H1 (cell line): ENCODE data around the gene USP24. TPM values are rescaled to one million over a fixed set of nuclear protein-coding genes. Genes with fewer than 3 reads are reported as not detected.

ENCODE experiments used
- CTCF ChIA-PET: fragments of 300-600 bp; sonication (Branson Sonifier 250); formaldehyde crosslinking; loops from one replicate; lab custom pipeline; 2021; ENCODE audit not compliant: partially characterized antibody; lab: Charles Lee
- POLR2A ChIA-PET: fragments of 300-600 bp; sonication (Branson Sonifier 250); formaldehyde crosslinking; loops from one replicate; lab custom pipeline; 2021; ENCODE audit warnings: inconsistent platforms; ENCODE audit not compliant: partially characterized antibody; lab: Charles Lee
- DNase-seq, 2 experiments: peaks; one replicate each; pipeline versions ENCODE4 v3.0.0 to v3.0.0-alpha.2; 2010 to 2022; ENCODE audit warnings: low spot score in 2 of 2, low read depth in 1 of 2, mixed read lengths in 1 of 2
- FAIRE-seq: peaks from 2 replicates; lab custom pipeline; 2011; peaks lifted over from hg19 to GRCh38; lab: Jason Lieb, UNC
- H2AFZ ChIP-seq: 2 replicates; pipeline ENCODE4 v1.8.1; 2012; ENCODE audit warnings: low read length, inconsistent platforms
- H2AK5ac ChIP-seq: 2 replicates; pipeline ENCODE4 v1.6.1; 2013; ENCODE audit warnings: low read depth, low read length
- H2BK120ac ChIP-seq: replicated peaks from 2 replicates; pipeline ENCODE3; 2013; ENCODE audit warnings: low read depth, low read length, inconsistent platforms
- H2BK12ac ChIP-seq: 2 replicates; pipeline ENCODE4 v1.6.1; 2013; ENCODE audit warnings: low read depth, low read length
- H2BK15ac ChIP-seq: 2 replicates; pipeline ENCODE4 v1.6.1; 2013; ENCODE audit warnings: low read length
- H2BK20ac ChIP-seq: 2 replicates; pipeline ENCODE4 v1.6.1; 2013; ENCODE audit warnings: low read length
- H2BK5ac ChIP-seq: 2 replicates; pipeline ENCODE4 v1.6.1; 2013; ENCODE audit warnings: low read depth, low read length
- H3K14ac ChIP-seq: 2 replicates; pipeline ENCODE4 v1.6.1; 2013; ENCODE audit warnings: inconsistent platforms; ENCODE audit not compliant: insufficient read length
- H3K18ac ChIP-seq: 2 replicates; pipeline ENCODE4 v1.6.1; 2013; ENCODE audit warnings: low read length; ENCODE audit errors: extremely low read depth
- H3K23ac ChIP-seq: 2 replicates; pipeline ENCODE4 v1.6.1; 2013; ENCODE audit warnings: inconsistent platforms; ENCODE audit not compliant: insufficient read length
- H3K23me2 ChIP-seq: 2 replicates; pipeline ENCODE4 v1.6.1; 2013; ENCODE audit warnings: low read depth, low read length
- H3K27ac ChIP-seq: 2 replicates; pipeline ENCODE4 v1.6.1; 2011; ENCODE audit warnings: low read depth, low read length, inconsistent platforms
- H3K27me3 ChIP-seq, 4 experiments: replicated peaks in 1 of 4; 1 replicate in 1 of 4; 2 replicates in 3 of 4; pipeline versions ENCODE4 v1.6.1 to v1.8.1; 2011 to 2013; ENCODE audit warnings: low read length in 3 of 4, mild to moderate bottlenecking in 3 of 4, inconsistent platforms in 2 of 4, mixed read lengths in 2 of 4, moderate library complexity in 1 of 4; ENCODE audit not compliant: control insufficient read depth in 3 of 4, insufficient read depth in 3 of 4; ENCODE audit errors: extremely low read depth in 1 of 4
- H3K36me3 ChIP-seq, 4 experiments: 2 replicates each; pipeline versions ENCODE4 v1.6.1 to v1.8.1; 2011 to 2013; ENCODE audit warnings: mild to moderate bottlenecking in 4 of 4, low read length in 3 of 4, moderate library complexity in 2 of 4, control low read depth in 1 of 4, inconsistent platforms in 1 of 4; ENCODE audit not compliant: insufficient read depth in 4 of 4, control insufficient read depth in 2 of 4
- H3K4ac ChIP-seq: replicated peaks from 2 replicates; pipeline ENCODE3; 2013; ENCODE audit warnings: low read length, low read depth, mixed read lengths, inconsistent platforms; ENCODE audit not compliant: insufficient read length
- H3K4me1 ChIP-seq, 4 experiments: replicated peaks in 1 of 4; 1 replicate in 1 of 4; 2 replicates in 3 of 4; pipeline versions ENCODE4 v1.6.1 to v1.8.1; 2011 to 2013; ENCODE audit warnings: low read length in 3 of 4, inconsistent platforms in 2 of 4, mixed read lengths in 1 of 4; ENCODE audit not compliant: insufficient read depth in 4 of 4, control insufficient read depth in 3 of 4
- H3K4me2 ChIP-seq, 2 experiments: 2 replicates each; pipeline versions ENCODE4 v1.6.1 to v1.8.1; 2011 to 2013; ENCODE audit warnings: low read depth in 2 of 2, low read length in 2 of 2, control low read depth in 1 of 2, inconsistent platforms in 1 of 2, mild to moderate bottlenecking in 1 of 2; ENCODE audit not compliant: insufficient read depth in 1 of 2
- H3K4me3 ChIP-seq, 4 experiments: fragments of 200-600, 300-600 bp in 1 of 4; sonication (generic), shearing (Covaris generic), sonication (Bioruptor Twin) in 1 of 4; 2 replicates each; pipeline versions ENCODE4 v1.5.1 to v1.8.1; 2011 to 2016; ENCODE audit warnings: low read length in 4 of 4, low read depth in 3 of 4, control low read depth in 2 of 4, inconsistent platforms in 2 of 4, mild to moderate bottlenecking in 2 of 4, mixed read lengths in 1 of 4, moderate library complexity in 1 of 4; ENCODE audit not compliant: insufficient read depth in 2 of 4; ENCODE audit errors: extremely low read depth in 1 of 4
- H3K56ac ChIP-seq: replicated peaks from 2 replicates; pipeline ENCODE3; 2013; ENCODE audit warnings: low read depth, mild to moderate bottlenecking, mixed read lengths, low read length, inconsistent platforms; ENCODE audit not compliant: insufficient read length
- H3K79me1 ChIP-seq: 2 replicates; pipeline ENCODE4 v1.6.1; 2013; ENCODE audit warnings: low read depth, low read length, control low read depth
- H3K79me2 ChIP-seq, 2 experiments: 2 replicates each; pipeline versions ENCODE4 v1.6.1 to v1.8.1; 2012 to 2013; ENCODE audit warnings: low read length in 2 of 2, mild to moderate bottlenecking in 2 of 2, inconsistent platforms in 1 of 2; ENCODE audit not compliant: insufficient read depth in 2 of 2, control insufficient read depth in 1 of 2
- H3K9ac ChIP-seq, 4 experiments: replicated peaks in 1 of 4; 1 replicate in 1 of 4; 2 replicates in 3 of 4; pipeline versions ENCODE4 v1.6.1 to v1.8.1; 2011 to 2013; ENCODE audit warnings: low read depth in 3 of 4, low read length in 3 of 4, control low read depth in 2 of 4, mild to moderate bottlenecking in 2 of 4, moderate library complexity in 2 of 4, inconsistent platforms in 1 of 4; ENCODE audit errors: extremely low read depth in 1 of 4
- H3K9me3 ChIP-seq, 2 experiments: 2 replicates each; pipeline versions ENCODE4 v1.6.1 to v1.8.1; 2012 to 2013; ENCODE audit warnings: mild to moderate bottlenecking in 2 of 2, moderate library complexity in 2 of 2, control low read depth in 1 of 2, inconsistent platforms in 1 of 2, low read depth in 1 of 2, low read length in 1 of 2, mixed read lengths in 1 of 2; ENCODE audit not compliant: insufficient read depth in 2 of 2
- H4K20me1 ChIP-seq, 2 experiments: replicated peaks in 1 of 2; 2 replicates each; pipeline versions ENCODE3 to v1.8.1; 2011 to 2013; ENCODE audit warnings: inconsistent platforms in 2 of 2, low read length in 2 of 2, mild to moderate bottlenecking in 1 of 2; ENCODE audit not compliant: insufficient read depth in 2 of 2, control insufficient read depth in 1 of 2
- H4K5ac ChIP-seq: 2 replicates; pipeline ENCODE4 v1.6.1; 2013; ENCODE audit warnings: low read length, low read depth, mixed read lengths, inconsistent platforms; ENCODE audit not compliant: insufficient read length
- H4K8ac ChIP-seq: 2 replicates; pipeline ENCODE4 v1.8.0; 2013; ENCODE audit warnings: mild to moderate bottlenecking, moderate library complexity, low read length, inconsistent platforms; ENCODE audit not compliant: insufficient read depth; ENCODE audit errors: extremely low read depth
- H4K91ac ChIP-seq: replicated peaks from 2 replicates; pipeline ENCODE3; 2013; ENCODE audit warnings: low read length, mixed read lengths, inconsistent platforms; ENCODE audit not compliant: insufficient read length
- GTF2F1 ChIP-seq: IDR thresholded peaks from 2 replicates; pipeline ENCODE4 v1.6.1; 2012; ENCODE audit warnings: low read depth, low read length, improper control_type of control experiment, borderline replicate concordance
- PHF8 ChIP-seq: fragments of 200-600 bp; sonication (generic); conservative IDR thresholded peaks from 2 replicates; pipeline ENCODE4 v1.7.1; 2012; ENCODE audit warnings: low read depth, mild to moderate bottlenecking, inconsistent platforms, low read length, moderate library complexity
- POU5F1 ChIP-seq: IDR thresholded peaks from 2 replicates; pipeline ENCODE4 v1.6.1; 2011; ENCODE audit warnings: low read depth, mild to moderate bottlenecking, low read length, moderate library complexity
- SP1 ChIP-seq: IDR thresholded peaks from 2 replicates; pipeline ENCODE4 v1.6.1; 2011; ENCODE audit warnings: low read depth, low read length
- TBP ChIP-seq: IDR thresholded peaks from 2 replicates; pipeline ENCODE4 v1.6.1; 2011; ENCODE audit warnings: low read depth, low read length, improper control_type of control experiment
- TCF12 ChIP-seq: IDR thresholded peaks from 2 replicates; pipeline ENCODE4 v1.6.1; 2011; ENCODE audit warnings: low read depth, mild to moderate bottlenecking, low read length
- ZNF274 ChIP-seq: IDR thresholded peaks from 2 replicates; pipeline ENCODE4 v1.7.0; 2012; ENCODE audit warnings: low read length, borderline replicate concordance; ENCODE audit errors: extremely low read depth
- WGBS, 2 experiments: shearing (Covaris generic) in 1 of 2; methylation state at CpG; one replicate each; pipeline versions ENCODE4 v1.1.6 to v1.1.7; 2013 to 2015; ENCODE audit warnings: low lambda C conversion rate in 2 of 2, mixed read lengths in 2 of 2, inconsistent platforms in 1 of 2, low coverage in 1 of 2, missing lambda C conversion rate in 1 of 2; ENCODE audit not compliant: insufficient replicate concordance in 2 of 2, insufficient coverage in 1 of 2, insufficient read length in 1 of 2; ENCODE audit errors: extremely low coverage in 1 of 2, missing lambda C conversion rate in 1 of 2; 5-methylcytosine and 5-hydroxymethylcytosine counted together
- polyA plus RNA-seq, 7 experiments: library from polyadenylated mRNA; depleted of rRNA in 3 of 7; stranded (reverse) in 5 of 7; unstranded in 2 of 7; fragments of >200 nt in 5 of 7; fragments of 200-250 nt in 2 of 7; gene quantifications; 1 replicate in 5 of 7; 2 replicates in 1 of 7; 4 replicates in 1 of 7; pipeline versions ENCODE4 v1.2.1 to v1.2.3, GENCODE V29; 2011 to 2013; ENCODE audit warnings: missing spikeins in 2 of 7, mixed read lengths in 2 of 7
- total RNA-seq: library from RNA; stranded (reverse); fragmentation: NEBNext Ultra II Directional; extraction: Animal tissue kit (Norgen Biotek cat#: 25700); gene quantifications from 2 replicates; pipeline ENCODE4 v1.2.1, GENCODE V29; 2021
- TF ChIP-seq, protein P1 (sequence below): IDR thresholded peaks from 2 replicates; pipeline ENCODE4 v1.6.1; 2011; ENCODE audit warnings: low read depth, mild to moderate bottlenecking, low read length; ENCODE audit not compliant: insufficient read depth
- TF ChIP-seq, protein P2 (sequence below): IDR thresholded peaks from 2 replicates; pipeline ENCODE4 v1.6.1; 2011; ENCODE audit warnings: low read length, improper control_type of control experiment

Gene USP24
- total and polyA plus RNA-seq, 2 of the 8 experiments (the other 6 are each of a cell fraction or from before 2014, with no cell fraction given), result 11.1 to 34.6 TPM

GRCh38 chr1:55146781-55147180, 68.4 kb downstream of the USP24 start:
- Histone ChIP-seq H4K8ac (no peak overlapping the region), H3K27me3 (no peaks in the 10 kb centered on the region), H3K4me2 (no peak overlapping the region), H2AK5ac (no peak overlapping the region), H3K4me1 (no peaks in the 10 kb centered on the region), H2BK20ac (no peak overlapping the region), H2AFZ (no peak overlapping the region), H3K4ac (no peak overlapping the region), H2BK120ac (no peak overlapping the region), H3K4me3 (no peak overlapping the region), H3K23me2 (no peaks in the 10 kb centered on the region), H3K9ac (no peak overlapping the region), H2BK15ac (no peak overlapping the region), H3K27ac (no peak overlapping the region), H3K14ac (no peak overlapping the region), H3K79me1 (no peaks in the 10 kb centered on the region), H3K36me3 (peaks cover 0 to 43% (median 8%) of the 10 kb centered on the region in 4 experiments; a peak in 6 of 8 replicates), H2BK12ac (no peak overlapping the region), H4K20me1 (peaks cover 1 to 2% of the 10 kb centered on the region in 2 experiments), H3K23ac (no peak overlapping the region), H3K18ac (no peak overlapping the region), H4K5ac (no peak overlapping the region), H3K56ac (no peak overlapping the region)
- FAIRE-seq (no peak), DNase-seq (no peak)
- POLR2A ChIA-PET, result no interaction called here
- 82% methylated on average over 2 of the region's 2 CpGs; no CpG with 5 or more reads in 1 of the 2 experiments for WGBS, 2 experiments
- CTCF ChIA-PET, result interaction anchor here (0.7 to 2.2 kb wide), 2 partner anchors 132 to 1690 kb away, joined by 3 to 17 read pairs; no protein-coding TSS in a partner anchor
- TF ChIP-seq TBP (no peak), GTF2F1 (no peak), SP1 (no peak), POU5F1 (no peak), PHF8 (no peak), ZNF274 (no peak), TCF12 (no peak)
- TF ChIP-seq, protein P1, sequence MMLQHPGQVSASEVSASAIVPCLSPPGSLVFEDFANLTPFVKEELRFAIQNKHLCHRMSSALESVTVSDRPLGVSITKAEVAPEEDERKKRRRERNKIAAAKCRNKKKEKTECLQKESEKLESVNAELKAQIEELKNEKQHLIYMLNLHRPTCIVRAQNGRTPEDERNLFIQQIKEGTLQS, result no peak
- TF ChIP-seq, protein P2, sequence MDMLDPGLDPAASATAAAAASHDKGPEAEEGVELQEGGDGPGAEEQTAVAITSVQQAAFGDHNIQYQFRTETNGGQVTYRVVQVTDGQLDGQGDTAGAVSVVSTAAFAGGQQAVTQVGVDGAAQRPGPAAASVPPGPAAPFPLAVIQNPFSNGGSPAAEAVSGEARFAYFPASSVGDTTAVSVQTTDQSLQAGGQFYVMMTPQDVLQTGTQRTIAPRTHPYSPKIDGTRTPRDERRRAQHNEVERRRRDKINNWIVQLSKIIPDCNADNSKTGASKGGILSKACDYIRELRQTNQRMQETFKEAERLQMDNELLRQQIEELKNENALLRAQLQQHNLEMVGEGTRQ, result no peak
- TF ChIP-seq, all 59 proteins: peak for 0
- Histone ChIP-seq H3K79me2 (no peaks in the 10 kb centered on the region), H2BK5ac (no peak overlapping the region), H4K91ac (no peak overlapping the region), H3K9me3 (no peaks in the 10 kb centered on the region)
